ENCODE data around the gene TSPYL2.

The TSPYL2 gene

GRCh38 chrX:53081925-53082772, at the start of gene TSPYL2:
Gene TSPYL2, plus strand, starts transcription at chrX:53082367. Its CDS starts 132 bp downstream, at chrX:53082499.
- peak; percentile 96 for DNase-seq (ENCODE audit: low read depth, low spot score)

- no peak for DNase-seq (ENCODE audit: low read depth, low spot score)
Measured at GRCh38 chrX:53036149-53036548, 46.0 kb upstream of the TSPYL2 start.

GRCh38 chrX:53039236-53039635, 42.9 kb upstream of the TSPYL2 start:
- DNase-seq (ENCODE audit: low read depth, low spot score) = no peak

- no peak for DNase-seq (ENCODE audit: low read depth, low spot score)
Measured at GRCh38 chrX:53044995-53045394, 37.2 kb upstream of the TSPYL2 start.

- no peak for DNase-seq (ENCODE audit: low read depth, low spot score)
Measured at GRCh38 chrX:53047228-53047627, 34.9 kb upstream of the TSPYL2 start.

- peak; percentile 26 for DNase-seq (ENCODE audit: low read depth, low spot score)
Measured at GRCh38 chrX:53048169-53049126, 33.7 kb upstream of the TSPYL2 start, which contains the start of gene GPR173. Gene GPR173, plus strand, starts transcription at chrX:53048789. Its CDS starts 27,833 bp downstream, at chrX:53076622.

- DNase-seq (ENCODE audit: low read depth, low spot score) = no peak
Measured at GRCh38 chrX:53049127-53049517, 33.0 kb upstream of the TSPYL2 start.

- no peak for DNase-seq (ENCODE audit: low read depth, low spot score)
Measured at GRCh38 chrX:53050841-53051240, 31.3 kb upstream of the TSPYL2 start.

GRCh38 chrX:53055244-53055849, 26.8 kb upstream of the TSPYL2 start:
- no peak for DNase-seq (ENCODE audit: low read depth, low spot score)

- no peak for DNase-seq (ENCODE audit: low read depth, low spot score)
Measured at GRCh38 chrX:53056292-53056691, 25.9 kb upstream of the TSPYL2 start.

GRCh38 chrX:53065104-53065503, 17.1 kb upstream of the TSPYL2 start:
- no peak for DNase-seq (ENCODE audit: low read depth, low spot score)

GRCh38 chrX:53071064-53071463, 11.1 kb upstream of the TSPYL2 start:
- no peak for DNase-seq (ENCODE audit: low read depth, low spot score)

- no peak for DNase-seq (ENCODE audit: low read depth, low spot score)
Measured at GRCh38 chrX:53071604-53072417, 10.4 kb upstream of the TSPYL2 start.

- DNase-seq (ENCODE audit: low read depth, low spot score) = no peak
Measured at GRCh38 chrX:53072418-53073114, 9.6 kb upstream of the TSPYL2 start.

- DNase-seq (ENCODE audit: low read depth, low spot score) = no peak
Measured at GRCh38 chrX:53073115-53073586, 9.0 kb upstream of the TSPYL2 start.

GRCh38 chrX:53075011-53075410, 7.2 kb upstream of the TSPYL2 start:
- DNase-seq (ENCODE audit: low read depth, low spot score) = no peak

GRCh38 chrX:53076671-53077070, 5.5 kb upstream of the TSPYL2 start:
- no peak for DNase-seq (ENCODE audit: low read depth, low spot score)

GRCh38 chrX:53077207-53078197, 4.7 kb upstream of the TSPYL2 start:
- DNase-seq (ENCODE audit: low read depth, low spot score) = no peak

GRCh38 chrX:53078943-53079342, 3.2 kb upstream of the TSPYL2 start:
- no peak for DNase-seq (ENCODE audit: low read depth, low spot score)
